Measurements from ENCODE around the gene GCSH.

GRCh38 chr16:81061307-81061640 lies 34.9 kb downstream of the GCSH start:
- TF ChIP-seq POLR2AphosphoS5 (IDR thresholded peaks at IDR 0.05; ENCODE audit: low read depth, low read length): no peak
- no peak for TF ChIP-seq SIN3A (IDR thresholded peaks at IDR 0.05; ENCODE audit: borderline replicate concordance, insufficient read depth, low read length)
- no peak for TF ChIP-seq REST (IDR thresholded peaks at IDR 0.05; ENCODE audit: insufficient read depth in 1 of 2, low read depth in 2 of 2, low read length in 2 of 2)
- TF ChIP-seq TAF1 (IDR thresholded peaks at IDR 0.05; ENCODE audit: borderline replicate concordance, insufficient read depth, low read length): no peak
